ENCODE measurements around the gene EEIG1.

EEIG1 gene

DNA sequence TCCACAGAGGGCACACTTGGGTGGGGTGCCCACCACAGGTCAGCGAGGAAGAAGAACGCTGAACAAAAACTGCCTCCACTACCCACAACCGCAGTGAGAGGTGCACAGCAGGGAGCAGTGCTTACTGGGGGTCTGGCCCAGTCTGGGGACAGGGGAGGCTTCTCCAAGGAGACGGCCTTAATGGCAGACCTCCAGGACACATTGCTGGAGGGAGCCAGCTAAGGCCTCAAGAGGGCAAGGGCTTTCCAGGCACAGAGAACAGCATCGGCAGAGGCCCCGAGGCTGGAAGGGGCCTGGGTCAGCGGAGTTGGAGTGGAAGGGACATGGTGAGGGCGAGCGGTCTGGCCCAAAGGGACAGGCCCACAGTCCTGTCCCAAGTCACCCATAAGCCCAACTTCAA, 34.8 kb downstream of the EEIG1 start:
- Histone ChIP-seq H3K4me2 (ENCODE audit: low read depth, low read length, poor library complexity, severe bottlenecking) (no peak overlapping the region), H3K27me3 (ENCODE audit: insufficient read depth, low read length, poor library complexity, severe bottlenecking) (no peaks in the 10 kb centered on the region), H3K9me3 (ENCODE audit: insufficient read depth, low read depth, low read length) (no peaks in the 10 kb centered on the region), H3K9me2 (replicated peaks; ENCODE audit: low read depth, low read length) (no peaks in the 10 kb centered on the region), H3F3A (ENCODE audit: low read depth) (no peaks in the 10 kb centered on the region), H3K4me3 (ENCODE audit: low read length, poor library complexity, severe bottlenecking) (no peak overlapping the region), H4K20me1 (ENCODE audit: insufficient read depth, low read length, poor library complexity, severe bottlenecking) (no peaks in the 10 kb centered on the region), H3K4me1 (ENCODE audit: insufficient read depth, low read length, poor library complexity, severe bottlenecking) (no peaks in the 10 kb centered on the region), H3K9ac (ENCODE audit: low read depth, low read length, poor library complexity, severe bottlenecking) (no peak overlapping the region), H3K36me3 (ENCODE audit: insufficient read depth, low read length) (peaks cover 53% of the 10 kb centered on the region; the same call in 1 of the 2 replicates), H2AFZ (ENCODE audit: low read length) (no peak overlapping the region), H3K79me2 (ENCODE audit: insufficient read depth, low read length) (no peaks in the 10 kb centered on the region)
- TF ChIP-seq, protein P1, sequence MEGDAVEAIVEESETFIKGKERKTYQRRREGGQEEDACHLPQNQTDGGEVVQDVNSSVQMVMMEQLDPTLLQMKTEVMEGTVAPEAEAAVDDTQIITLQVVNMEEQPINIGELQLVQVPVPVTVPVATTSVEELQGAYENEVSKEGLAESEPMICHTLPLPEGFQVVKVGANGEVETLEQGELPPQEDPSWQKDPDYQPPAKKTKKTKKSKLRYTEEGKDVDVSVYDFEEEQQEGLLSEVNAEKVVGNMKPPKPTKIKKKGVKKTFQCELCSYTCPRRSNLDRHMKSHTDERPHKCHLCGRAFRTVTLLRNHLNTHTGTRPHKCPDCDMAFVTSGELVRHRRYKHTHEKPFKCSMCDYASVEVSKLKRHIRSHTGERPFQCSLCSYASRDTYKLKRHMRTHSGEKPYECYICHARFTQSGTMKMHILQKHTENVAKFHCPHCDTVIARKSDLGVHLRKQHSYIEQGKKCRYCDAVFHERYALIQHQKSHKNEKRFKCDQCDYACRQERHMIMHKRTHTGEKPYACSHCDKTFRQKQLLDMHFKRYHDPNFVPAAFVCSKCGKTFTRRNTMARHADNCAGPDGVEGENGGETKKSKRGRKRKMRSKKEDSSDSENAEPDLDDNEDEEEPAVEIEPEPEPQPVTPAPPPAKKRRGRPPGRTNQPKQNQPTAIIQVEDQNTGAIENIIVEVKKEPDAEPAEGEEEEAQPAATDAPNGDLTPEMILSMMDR (conservative IDR thresholded peaks at IDR 0.05; ENCODE audit: low read length): no peak
- TF ChIP-seq EZH2phosphoT487 (IDR thresholded peaks at IDR 0.05; ENCODE audit: borderline replicate concordance): no peak

DNA sequence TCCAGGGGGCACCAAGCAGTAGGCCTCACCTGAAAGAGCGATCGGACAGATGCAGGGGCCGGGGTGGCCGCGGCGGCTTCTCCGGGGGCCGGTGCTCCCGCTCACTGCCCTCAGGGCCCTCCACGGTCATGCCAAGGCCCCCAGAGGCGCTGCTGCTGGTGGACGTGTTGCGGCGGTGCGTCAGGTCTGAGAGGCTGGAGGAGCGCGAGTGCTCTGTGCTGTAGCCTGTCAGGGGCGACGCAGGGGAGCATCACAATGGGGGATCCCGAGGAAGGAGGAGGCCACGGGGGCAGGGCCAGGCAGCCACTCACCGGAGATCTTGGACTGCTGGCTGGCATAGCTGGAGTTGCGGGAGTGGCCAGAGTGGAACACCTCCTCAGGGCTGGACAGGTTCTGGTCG, 35.5 kb downstream of the EEIG1 start:
- Histone ChIP-seq H4K20me1 (ENCODE audit: insufficient read depth, low read length, poor library complexity, severe bottlenecking) (no peaks in the 10 kb centered on the region), H3K27me3 (ENCODE audit: insufficient read depth, low read length, poor library complexity, severe bottlenecking) (no peaks in the 10 kb centered on the region), H3F3A (ENCODE audit: low read depth) (no peaks in the 10 kb centered on the region), H2AFZ (ENCODE audit: low read length) (no peak overlapping the region), H3K4me3 (ENCODE audit: low read length, poor library complexity, severe bottlenecking) (no peak overlapping the region), H3K9me2 (replicated peaks; ENCODE audit: low read depth, low read length) (no peaks in the 10 kb centered on the region), H3K9me3 (ENCODE audit: insufficient read depth, low read depth, low read length) (no peaks in the 10 kb centered on the region), H3K79me2 (ENCODE audit: insufficient read depth, low read length) (no peaks in the 10 kb centered on the region), H3K4me1 (ENCODE audit: insufficient read depth, low read length, poor library complexity, severe bottlenecking) (no peaks in the 10 kb centered on the region), H3K9ac (ENCODE audit: low read depth, low read length, poor library complexity, severe bottlenecking) (no peak overlapping the region), H3K36me3 (ENCODE audit: insufficient read depth, low read length) (peaks cover 53% of the 10 kb centered on the region; the same call in 1 of the 2 replicates), H3K4me2 (ENCODE audit: low read depth, low read length, poor library complexity, severe bottlenecking) (no peak overlapping the region)
- no peak for TF ChIP-seq EZH2phosphoT487 (IDR thresholded peaks at IDR 0.05; ENCODE audit: borderline replicate concordance)
- TF ChIP-seq, protein P1 (conservative IDR thresholded peaks at IDR 0.05; ENCODE audit: low read length): no peak

DNA sequence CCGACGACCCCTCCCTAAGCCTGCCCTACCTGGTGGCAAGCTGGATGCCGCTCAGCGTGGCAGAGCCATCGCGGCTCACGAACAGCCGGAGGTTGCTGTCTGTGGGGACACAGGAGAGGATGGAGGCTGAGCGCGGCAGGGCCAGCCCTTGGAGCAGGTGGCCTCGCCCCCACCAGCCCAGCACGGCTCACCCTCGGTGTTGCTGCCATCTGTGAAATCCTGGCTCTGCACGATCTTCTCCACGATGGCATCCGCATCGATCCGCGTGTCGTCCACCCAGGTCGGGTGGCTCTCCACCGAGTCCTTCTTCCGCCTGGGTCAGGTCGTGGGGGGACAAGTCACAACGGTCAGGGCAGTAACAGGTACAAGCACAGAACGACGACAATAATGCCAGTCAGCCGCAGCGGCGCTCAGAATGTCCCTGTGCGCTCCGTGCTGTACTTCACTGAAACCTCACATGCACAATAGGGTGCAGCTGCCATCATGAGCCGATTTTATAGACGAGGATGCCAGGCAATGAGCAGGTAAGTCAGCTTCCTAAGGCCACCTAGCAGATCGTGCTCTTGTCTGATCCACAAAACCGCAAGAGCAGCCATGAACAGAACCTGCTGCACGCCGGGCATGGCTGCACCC, 36.1 kb downstream of the EEIG1 start:
- H3K4me2 ChIP-seq (ENCODE audit: low read depth, low read length, poor library complexity, severe bottlenecking): no peak overlapping the region
- TF ChIP-seq, protein P1 (conservative IDR thresholded peaks at IDR 0.05; ENCODE audit: low read length): no peak
- no peak for TF ChIP-seq EZH2phosphoT487 (IDR thresholded peaks at IDR 0.05; ENCODE audit: borderline replicate concordance)
- no peak overlapping the region for H3K9ac ChIP-seq (ENCODE audit: low read depth, low read length, poor library complexity, severe bottlenecking)
- no peak overlapping the region for H2AFZ ChIP-seq (ENCODE audit: low read length)
- no peaks in the 10 kb centered on the region for H3K27me3 ChIP-seq (ENCODE audit: insufficient read depth, low read length, poor library complexity, severe bottlenecking)
- peaks cover 53% of the 10 kb centered on the region; the same call in 1 of the 2 replicates for H3K36me3 ChIP-seq (ENCODE audit: insufficient read depth, low read length)
- no peaks in the 10 kb centered on the region for H3F3A ChIP-seq (ENCODE audit: low read depth)
- no peaks in the 10 kb centered on the region for H3K9me3 ChIP-seq (ENCODE audit: insufficient read depth, low read depth, low read length)
- H4K20me1 ChIP-seq (ENCODE audit: insufficient read depth, low read length, poor library complexity, severe bottlenecking): no peaks in the 10 kb centered on the region
- H3K79me2 ChIP-seq (ENCODE audit: insufficient read depth, low read length): no peaks in the 10 kb centered on the region
- H3K4me3 ChIP-seq (ENCODE audit: low read length, poor library complexity, severe bottlenecking): no peak overlapping the region
- no peaks in the 10 kb centered on the region for H3K9me2 ChIP-seq (replicated peaks; ENCODE audit: low read depth, low read length)
- H3K4me1 ChIP-seq (ENCODE audit: insufficient read depth, low read length, poor library complexity, severe bottlenecking): no peaks in the 10 kb centered on the region
